TTC549 (cell line): Measurements from ENCODE around the gene CCL26.
"Not testable (repeated sequence)": the region's sequence is repeated elsewhere in the genome, so short reads cannot be mapped to it uniquely, and the experiment has no call there.

Source experiments
- FAIRE-seq: peaks from 2 replicates; lab custom pipeline; 2012; peaks lifted over from hg19 to GRCh38; lab: Jason Lieb, UNC

Gene CCL26

DNA sequence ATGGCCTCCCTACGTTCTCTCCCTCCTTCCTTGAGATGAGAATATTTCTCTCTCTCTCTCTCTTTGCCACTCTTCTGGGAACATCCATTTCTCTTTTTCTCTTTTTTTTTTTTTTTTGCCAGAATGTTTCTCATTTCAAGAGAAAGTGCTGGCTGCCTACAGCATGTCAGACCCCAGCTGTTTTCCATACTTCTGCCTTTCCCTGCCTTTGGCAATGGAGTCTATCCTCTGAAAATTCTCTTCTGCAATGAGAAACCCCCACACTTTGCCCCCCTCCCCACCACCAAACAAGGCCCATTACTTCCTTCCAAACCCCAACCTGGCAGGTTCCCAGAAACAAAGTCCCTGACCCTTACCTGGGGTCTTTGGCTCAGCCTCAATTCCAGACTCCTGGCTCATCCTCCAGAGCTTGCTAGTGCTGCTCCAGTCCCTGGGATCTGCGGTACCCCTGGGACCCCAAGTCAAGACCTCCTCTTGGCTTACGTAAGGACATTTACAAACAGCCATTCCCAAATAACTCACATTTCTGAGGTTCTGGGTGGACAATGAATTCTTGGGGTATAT, 17.4 kb upstream of the CCL26 start:
- no peak for FAIRE-seq

GRCh38 chr7:75788154-75788847, 16.3 kb upstream of the CCL26 start:
- not testable (repeated sequence) for FAIRE-seq

DNA sequence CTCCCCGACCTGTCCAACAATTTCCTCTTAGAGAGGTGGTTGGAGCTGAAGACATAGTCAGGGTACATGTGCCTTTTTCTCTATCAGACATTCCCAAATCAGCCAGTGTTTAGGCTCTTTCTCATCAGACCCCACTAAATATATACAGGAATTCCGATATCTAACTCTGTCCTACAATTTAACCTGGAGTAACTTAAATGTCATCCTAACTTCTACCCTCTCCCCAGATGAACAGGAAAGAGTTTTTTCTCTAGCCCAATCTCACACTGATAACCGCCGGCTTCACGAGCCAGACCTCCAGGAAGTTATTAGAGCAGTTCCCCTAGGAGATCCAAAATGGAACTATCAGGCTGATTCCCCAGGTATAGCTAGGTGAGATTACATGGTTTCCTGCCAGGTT, 11.0 kb upstream of the CCL26 start:
- FAIRE-seq, result not testable (repeated sequence)

GRCh38 chr7:75780647-75781273, 8.7 kb upstream of the CCL26 start:
- FAIRE-seq, result not testable (repeated sequence)

DNA sequence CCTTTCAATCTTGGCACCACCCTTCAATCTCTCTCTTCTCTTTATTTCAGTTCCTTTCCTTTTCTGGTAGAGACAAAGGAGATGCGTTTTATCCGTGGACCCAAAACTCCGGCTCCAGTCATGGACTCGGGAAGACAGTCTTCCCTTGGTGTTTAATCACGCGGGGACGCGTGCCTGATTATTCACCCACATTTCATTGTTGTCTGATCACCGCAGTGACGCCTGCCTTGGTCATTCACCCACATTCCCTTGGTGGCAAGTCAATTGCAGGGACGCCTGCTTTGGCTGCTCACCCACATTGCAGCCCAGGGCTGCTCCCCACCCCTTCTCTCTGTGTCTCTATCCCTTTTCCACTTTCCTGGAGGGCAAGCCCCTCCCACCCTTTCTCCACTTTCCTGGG, 7.5 kb upstream of the CCL26 start:
- not testable (repeated sequence) for FAIRE-seq

GRCh38 chr7:75779035-75779434, 7.0 kb upstream of the CCL26 start:
- FAIRE-seq, result not testable (repeated sequence)

- no peak for FAIRE-seq
These were observed 4.4 kb upstream of the CCL26 start for GRCh38 chr7:75776295-75776971.

- not testable (repeated sequence) for FAIRE-seq
These were observed 1.9 kb upstream of the CCL26 start for GRCh38 chr7:75773958-75774357.

DNA sequence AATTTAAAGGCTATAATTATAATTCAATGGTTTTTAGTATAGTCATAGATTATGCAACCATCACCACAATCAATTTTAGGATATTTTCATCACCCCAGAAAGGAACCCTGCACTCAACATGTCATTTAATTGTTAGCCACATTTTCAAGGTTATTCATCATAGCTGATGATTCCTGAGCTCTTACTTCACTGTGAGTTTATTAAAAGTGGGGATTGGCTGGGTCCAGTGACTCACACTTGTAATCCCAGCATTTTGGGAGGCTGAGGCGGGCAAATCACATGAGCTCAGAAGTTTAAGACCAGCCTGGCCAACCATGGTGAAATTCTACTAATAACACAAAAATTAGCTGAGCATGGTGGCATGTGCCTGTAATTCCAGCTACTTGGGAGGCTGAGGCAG, 787 bp downstream of the CCL26 start:
- FAIRE-seq, result no peak

GRCh38 chr7:75762350-75762917, 9.6 kb downstream of the CCL26 start:
- peak; percentile 88 for FAIRE-seq

- not testable (repeated sequence) for FAIRE-seq
These were observed 10.2 kb downstream of the CCL26 start for GRCh38 chr7:75761801-75762200.

DNA sequence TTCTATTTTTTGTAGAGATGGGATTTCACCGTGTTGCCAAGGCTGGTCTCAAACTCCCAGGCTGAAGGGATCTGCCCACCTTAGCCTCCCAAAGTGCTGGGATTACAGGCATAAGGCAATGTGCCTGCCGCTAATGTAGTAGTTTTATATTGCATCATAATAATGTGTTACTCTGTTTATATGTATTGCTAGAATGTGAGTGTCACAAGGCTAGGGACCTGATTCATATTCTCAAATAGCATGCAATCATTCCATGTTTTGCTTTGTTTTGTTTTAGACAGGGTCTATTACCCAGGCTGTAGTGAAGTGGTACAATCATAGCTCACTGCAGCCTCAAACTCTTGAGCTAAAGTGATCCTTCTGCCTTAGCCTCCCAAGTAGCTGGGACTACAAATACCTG, 13.5 kb downstream of the CCL26 start:
- FAIRE-seq, result no peak

GRCh38 chr7:75757860-75758259, 14.2 kb downstream of the CCL26 start:
- FAIRE-seq, result no peak

- FAIRE-seq, result no peak
These were observed 14.9 kb downstream of the CCL26 start for GRCh38 chr7:75756991-75757676.

GRCh38 chr7:75756206-75756990, 15.6 kb downstream of the CCL26 start:
- FAIRE-seq, result no peak

DNA sequence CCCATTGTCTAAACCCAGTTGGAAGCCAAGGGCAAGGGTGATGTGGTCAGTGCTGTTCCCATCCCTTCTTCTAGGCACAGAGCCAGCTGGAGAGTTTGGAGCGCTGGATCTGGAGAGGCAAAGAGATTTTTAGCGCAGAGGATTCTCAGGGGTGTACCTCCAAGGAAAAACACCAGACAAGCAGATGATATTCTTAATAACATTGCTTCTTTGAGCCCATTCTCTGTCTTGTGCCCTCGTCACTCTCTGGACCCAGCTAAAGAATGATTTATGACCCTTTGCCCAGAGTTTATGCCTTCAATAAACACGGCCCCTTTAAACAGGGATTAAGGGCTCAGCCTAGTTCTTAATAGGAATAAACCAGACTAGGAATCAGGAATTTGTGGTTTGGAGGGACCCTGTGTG, 28.6 kb downstream of the CCL26 start:
- no peak for FAIRE-seq

DNA sequence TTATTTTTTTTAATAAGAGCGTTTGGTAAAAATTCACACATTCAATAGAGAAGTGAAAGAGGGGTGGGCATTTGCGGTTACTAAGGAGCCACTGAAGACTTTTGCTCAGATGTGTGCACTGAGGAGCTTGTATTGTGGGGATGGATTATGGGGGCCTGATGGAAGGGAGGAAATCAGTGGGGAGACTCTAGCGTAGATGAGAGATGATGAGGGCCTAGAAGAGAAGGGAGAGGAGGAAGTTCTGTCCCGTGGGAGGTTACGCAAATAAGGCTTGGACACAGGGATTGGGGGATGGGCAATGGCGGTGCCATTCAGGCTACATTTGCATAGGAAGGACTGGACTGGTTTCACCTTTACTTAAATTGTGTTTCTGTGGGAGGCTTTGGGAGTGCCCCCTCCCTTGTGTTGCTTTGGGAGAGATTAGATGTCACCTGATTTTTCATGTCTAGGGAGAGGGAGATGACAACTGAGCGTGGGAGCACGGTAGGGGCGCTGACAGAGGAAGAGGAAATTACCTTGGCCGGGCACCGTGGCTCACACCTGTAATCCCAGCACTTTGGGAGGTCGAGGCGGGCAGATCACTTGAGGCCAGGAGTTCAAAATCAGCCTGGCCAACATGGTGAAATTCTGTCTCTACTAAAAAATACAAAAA, 31.0 kb downstream of the CCL26 start:
- no peak for FAIRE-seq

DNA sequence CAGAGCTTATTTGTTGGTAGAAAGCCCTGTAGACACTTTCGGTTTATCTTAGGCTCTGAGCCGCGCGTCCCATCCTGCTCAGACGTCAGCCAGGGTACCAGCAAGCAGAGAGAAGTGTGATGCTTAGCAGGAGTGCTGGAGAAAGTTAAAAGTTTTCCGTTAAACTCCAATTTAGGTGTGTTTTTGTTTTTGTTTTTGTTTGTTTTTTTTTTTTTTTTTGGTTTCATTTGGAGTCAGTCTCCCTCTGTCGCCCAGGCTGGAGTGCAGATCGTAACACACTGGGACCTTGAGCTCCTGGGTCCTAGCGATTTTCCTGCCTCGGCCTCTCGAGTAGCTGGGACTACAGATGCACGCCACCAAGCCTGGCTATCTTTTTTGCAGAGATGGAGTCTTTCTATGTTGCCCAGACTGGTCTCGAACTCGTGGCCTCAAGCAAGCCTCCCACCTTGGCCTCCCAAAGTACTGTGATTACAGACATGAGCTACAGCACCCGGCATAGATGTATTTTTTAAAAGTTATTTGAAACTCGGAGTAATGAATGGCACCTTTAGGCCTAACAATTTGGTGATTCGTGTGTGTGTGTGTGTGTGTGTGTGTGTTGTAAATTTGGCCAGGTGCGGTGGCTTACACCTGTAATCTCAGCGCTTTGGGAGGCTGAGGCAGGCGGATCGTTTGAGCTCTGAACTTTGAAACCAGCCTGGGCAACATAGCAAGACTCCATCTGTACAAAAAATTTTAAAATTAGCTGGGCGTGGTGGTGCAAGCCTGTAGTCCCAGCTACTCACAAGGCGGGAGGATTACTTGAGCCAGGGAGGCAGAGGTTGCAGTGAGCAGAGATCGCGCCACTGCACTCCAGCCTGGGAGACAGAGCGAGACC, 32.0 kb downstream of the CCL26 start:
- FAIRE-seq, result no peak

GRCh38 chr7:75738975-75739795, 32.8 kb downstream of the CCL26 start:
- no peak for FAIRE-seq
